SK-N-SH treated with all-trans-retinoic acid at 6 μM for 48 hours (cell line): ENCODE measurements around the gene KCND2.

ENCODE experiments used
- ARNTL ChIP-seq: fragments of 450-650 bp; formaldehyde crosslinking; IDR thresholded peaks from 2 replicates; pipeline ENCODE4 v1.5.0; 2020; ENCODE audit warnings: low read depth, mild to moderate bottlenecking, moderate library complexity, borderline replicate concordance
- RARB ChIP-seq: fragments of 250-450 bp; sonication (Bioruptor Pico); IDR thresholded peaks from 2 replicates; pipeline ENCODE4 v1.8.0; 2021; ENCODE audit warnings: mild to moderate bottlenecking, moderate library complexity
- TSHZ2 ChIP-seq: fragments of 250-450 bp; sonication (Bioruptor Pico); IDR thresholded peaks from 2 replicates; pipeline ENCODE4 v1.5.0; 2020; ENCODE audit warnings: mild to moderate bottlenecking, moderate library complexity
- ZC3H10 ChIP-seq: fragments of 250-450 bp; sonication (Bioruptor Pico); IDR thresholded peaks from 2 replicates; pipeline ENCODE4 v1.5.1; 2021; ENCODE audit warnings: mild to moderate bottlenecking, moderate library complexity
- ZFP30 ChIP-seq: fragments of 450-650 bp; formaldehyde crosslinking; IDR thresholded peaks from 2 replicates; pipeline ENCODE4 v1.5.0; 2022; ENCODE audit warnings: mild to moderate bottlenecking, moderate library complexity
- ZNF565 ChIP-seq: fragments of 450-650 bp; formaldehyde crosslinking; conservative IDR thresholded peaks from 2 replicates; pipeline ENCODE4 v1.5.0; 2020; ENCODE audit warnings: low read depth, mild to moderate bottlenecking, moderate library complexity

- no peak for TF ChIP-seq TSHZ2
- no peak for TF ChIP-seq ZC3H10 (CRISPR knock-in tag)
- no peak for TF ChIP-seq ARNTL
- TF ChIP-seq ZNF565 (CRISPR knock-in tag) = no peak
- no peak for TF ChIP-seq ZFP30
- TF ChIP-seq RARB (CRISPR knock-in tag) = no peak
Observed at GRCh38 chr7:120404042-120404441, 131.1 kb downstream of the KCND2 start.
